Measurements from ENCODE around the gene PCSK9.

The PCSK9 gene

DNA sequence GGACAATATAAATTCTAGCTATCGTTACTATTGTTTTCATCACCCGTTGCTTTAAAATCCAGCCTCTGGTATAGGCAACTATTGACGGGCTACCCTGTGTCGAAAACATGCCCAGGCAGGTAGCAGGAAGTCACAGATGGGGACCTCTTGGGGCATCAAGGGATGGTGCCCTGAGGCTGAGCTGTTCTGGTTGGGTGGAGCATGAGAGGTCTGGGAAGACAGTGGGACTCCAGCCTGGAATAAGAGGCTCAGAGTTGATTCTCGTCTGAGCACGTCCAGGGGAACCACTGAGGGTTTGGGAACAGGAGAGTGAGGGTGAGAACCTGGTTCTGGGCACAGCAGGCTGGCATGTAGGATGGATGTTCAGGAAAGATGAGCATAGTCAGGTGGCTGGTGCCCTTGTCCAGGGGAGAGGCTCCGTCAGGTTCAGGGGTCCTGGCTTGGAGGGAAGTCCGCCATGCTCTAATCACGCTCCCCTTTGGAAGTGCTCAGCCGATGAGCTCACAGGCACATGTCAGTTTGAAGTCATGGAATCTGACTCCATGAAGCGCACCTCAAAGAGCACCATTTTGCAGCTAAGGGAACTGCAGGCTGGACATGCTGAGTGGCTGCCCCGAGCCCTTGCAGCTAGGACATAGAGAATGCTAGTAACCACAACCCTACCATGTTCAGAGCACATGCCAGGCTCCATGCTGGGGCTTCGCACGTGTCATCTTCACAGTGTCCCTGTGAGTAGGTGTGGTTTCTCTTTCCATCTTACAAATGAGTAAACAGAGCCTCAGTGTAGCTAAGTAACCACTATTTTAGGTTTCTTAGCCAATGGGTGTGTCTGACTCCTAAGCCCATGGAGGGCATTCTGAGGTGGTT is 21.0 kb downstream of the PCSK9 start:
- DNase-seq (ENCODE audit: low read depth): no peak

DNA sequence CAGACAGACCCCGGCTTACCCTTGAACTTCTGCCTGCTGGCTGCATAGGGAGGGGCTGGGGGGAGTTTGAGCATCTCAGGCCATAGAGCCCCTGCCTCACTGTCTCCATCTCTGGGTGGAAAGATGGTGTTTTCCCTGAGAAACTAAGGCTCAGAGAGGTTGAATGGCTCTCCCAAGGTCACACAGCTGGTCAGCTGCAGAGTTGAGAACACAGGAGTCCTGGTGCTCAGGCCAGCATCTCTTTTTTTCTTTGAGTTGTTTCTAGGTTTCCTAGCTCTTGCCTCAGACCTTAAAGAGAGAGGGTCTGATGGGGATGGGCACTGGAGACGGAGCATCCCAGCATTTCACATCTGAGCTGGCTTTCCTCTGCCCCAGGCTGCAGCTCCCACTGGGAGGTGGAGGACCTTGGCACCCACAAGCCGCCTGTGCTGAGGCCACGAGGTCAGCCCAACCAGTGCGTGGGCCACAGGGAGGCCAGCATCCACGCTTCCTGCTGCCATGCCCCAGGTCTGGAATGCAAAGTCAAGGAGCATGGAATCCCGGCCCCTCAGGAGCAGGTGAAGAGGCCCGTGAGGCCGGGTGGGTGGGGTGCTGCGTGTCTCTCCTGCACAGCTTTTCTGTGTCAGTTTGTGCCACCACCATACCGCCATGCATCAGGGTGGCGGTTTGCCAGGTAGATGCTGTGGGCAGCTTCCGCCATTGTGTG is 21.8 kb downstream of the PCSK9 start:
- DNase-seq (ENCODE audit: low read depth): no peak

GRCh38 chr1:55061706-55062321 is 22.5 kb downstream of the PCSK9 start:
- no peak for DNase-seq (ENCODE audit: low read depth)

DNA sequence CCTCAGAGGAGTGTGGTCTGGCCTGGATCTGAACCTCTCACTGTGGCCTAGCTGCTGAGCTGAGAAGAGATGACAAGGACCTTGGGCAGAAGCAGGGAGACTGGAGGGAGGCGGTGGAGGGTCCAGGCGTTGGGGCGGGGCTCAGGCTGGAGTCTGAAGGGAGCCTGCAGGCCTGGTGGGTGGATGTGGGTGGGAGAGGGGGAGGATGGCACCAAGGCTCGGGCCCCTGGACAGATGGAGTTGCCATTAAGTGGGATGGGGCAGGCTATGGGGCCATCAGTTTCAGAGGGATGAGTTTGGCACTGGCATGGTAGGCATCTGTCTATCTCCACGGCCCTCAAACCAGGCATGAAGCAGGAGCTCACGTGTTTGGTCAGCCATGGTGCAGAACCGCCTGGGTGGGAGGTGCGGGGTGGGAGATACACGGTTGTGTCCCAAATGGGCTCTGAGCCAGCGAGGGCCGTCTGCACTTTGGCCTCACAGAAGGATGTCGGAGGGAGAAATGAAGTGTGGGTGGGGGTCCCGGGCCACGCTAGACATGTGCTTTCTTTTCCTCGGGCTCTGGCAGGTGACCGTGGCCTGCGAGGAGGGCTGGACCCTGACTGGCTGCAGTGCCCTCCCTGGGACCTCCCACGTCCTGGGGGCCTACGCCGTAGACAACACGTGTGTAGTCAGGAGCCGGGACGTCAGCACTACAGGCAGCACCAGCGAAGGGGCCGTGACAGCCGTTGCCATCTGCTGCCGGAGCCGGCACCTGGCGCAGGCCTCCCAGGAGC is 23.6 kb downstream of the PCSK9 start:
- DNase-seq (ENCODE audit: low read depth): no peak

GRCh38 chr1:55063577-55063942 is 24.2 kb downstream of the PCSK9 start:
- DNase-seq (ENCODE audit: low read depth): no peak

DNA sequence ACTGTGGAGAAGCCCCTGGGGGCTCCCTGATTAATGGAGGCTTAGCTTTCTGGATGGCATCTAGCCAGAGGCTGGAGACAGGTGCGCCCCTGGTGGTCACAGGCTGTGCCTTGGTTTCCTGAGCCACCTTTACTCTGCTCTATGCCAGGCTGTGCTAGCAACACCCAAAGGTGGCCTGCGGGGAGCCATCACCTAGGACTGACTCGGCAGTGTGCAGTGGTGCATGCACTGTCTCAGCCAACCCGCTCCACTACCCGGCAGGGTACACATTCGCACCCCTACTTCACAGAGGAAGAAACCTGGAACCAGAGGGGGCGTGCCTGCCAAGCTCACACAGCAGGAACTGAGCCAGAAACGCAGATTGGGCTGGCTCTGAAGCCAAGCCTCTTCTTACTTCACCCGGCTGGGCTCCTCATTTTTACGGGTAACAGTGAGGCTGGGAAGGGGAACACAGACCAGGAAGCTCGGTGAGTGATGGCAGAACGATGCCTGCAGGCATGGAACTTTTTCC is 24.8 kb downstream of the PCSK9 start:
- DNase-seq (ENCODE audit: low read depth): no peak

DNA sequence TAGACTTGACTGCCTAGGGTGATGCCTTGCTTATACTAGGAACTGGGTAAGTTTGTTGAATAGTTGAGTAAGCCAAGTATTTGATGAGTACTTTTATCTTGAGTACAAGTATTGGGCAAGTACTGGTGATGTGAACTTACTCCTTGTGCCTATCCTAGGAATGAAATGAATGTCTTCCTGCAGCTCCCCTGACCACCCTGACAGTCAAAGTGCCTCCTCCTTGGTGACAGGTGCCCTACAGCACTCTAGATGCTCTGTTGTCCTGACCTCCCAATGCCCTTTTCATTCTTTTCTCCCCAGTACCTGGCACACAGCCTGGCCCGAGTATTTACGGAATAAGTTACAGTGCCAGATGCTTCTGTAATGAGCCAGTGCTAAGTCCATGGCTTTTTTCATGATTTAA is 25.5 kb downstream of the PCSK9 start:
- no peak for DNase-seq (ENCODE audit: low read depth)

DNA sequence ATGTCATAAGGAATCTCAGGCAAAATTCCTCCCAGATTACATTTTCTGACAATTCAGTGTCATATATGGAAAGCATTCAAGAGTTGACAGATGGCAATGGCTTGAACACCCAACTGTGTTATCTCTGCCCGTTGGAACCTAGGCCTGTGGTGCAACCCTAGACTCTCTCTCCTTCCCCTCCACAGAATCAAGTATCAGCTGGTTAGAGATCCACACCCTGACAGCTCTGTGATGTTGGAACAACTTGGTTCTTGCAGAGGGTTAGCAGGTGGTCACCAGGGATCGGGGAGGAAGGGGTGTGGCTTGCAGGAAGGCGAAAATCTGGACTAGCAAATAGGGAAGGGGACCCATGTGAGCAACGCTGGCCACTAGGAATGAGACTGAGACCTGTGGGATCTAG is 26.3 kb downstream of the PCSK9 start:
- DNase-seq (ENCODE audit: low read depth): no peak

DNA sequence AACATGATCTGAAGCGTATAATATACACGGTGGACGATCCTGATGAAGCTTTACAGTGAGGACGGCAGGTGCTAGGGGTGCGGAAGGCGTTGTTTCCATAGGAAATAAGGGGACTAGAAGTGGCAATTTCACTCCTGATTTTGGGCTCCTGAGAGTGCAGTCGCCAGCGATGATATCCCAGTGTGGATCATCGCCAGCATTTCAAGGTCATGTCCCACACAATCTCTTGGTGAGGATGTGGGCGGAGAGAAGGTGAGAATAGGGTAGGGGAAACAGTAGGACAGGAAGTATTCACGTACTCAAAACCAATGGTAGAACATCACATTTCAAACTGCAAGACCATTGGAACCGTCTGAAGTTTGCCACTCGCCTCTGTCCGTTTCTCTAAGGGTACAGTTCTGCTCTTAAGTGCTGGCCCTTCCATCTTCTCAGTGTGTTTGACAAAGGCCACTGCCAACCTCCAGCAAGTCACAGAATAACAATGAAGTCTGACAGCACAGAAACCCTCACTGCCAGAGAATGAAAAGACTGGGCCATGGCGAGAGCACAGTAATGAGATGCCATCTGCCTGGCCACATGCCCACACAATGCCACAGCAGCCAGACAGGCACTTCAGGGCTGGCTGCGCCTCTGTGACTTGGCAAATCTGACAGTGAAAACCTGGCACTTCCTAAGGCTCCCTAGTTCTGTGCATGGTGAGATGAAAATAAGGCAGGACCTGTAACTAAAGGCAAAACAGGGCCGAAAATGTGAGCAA is 27.9 kb downstream of the PCSK9 start:
- no peak for DNase-seq (ENCODE audit: low read depth)

GRCh38 chr1:55067914-55068313 is 28.6 kb downstream of the PCSK9 start:
- DNase-seq (ENCODE audit: low read depth): no peak

- no peak for DNase-seq (ENCODE audit: low read depth)
Observed at GRCh38 chr1:55068638-55069037, 29.3 kb downstream of the PCSK9 start.

DNA sequence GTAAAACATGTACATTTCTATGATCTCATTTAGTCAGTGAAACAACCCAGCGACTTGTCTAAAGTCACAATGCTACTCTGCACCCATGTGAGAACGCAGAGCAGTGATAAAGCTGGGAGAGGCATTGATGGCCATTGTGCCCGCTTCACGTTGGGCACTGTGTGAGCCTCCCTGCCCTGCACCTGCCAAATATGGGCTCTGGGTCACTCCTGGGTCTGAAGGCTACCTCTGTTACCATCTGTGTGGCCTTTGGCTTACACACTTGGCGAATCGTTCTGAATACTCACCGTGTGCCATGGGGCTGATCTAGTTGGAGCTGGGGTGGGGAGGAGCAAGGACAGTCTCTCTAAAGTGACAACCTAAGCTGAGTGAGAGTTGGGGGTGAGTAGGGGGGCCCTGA is 29.9 kb downstream of the PCSK9 start:
- no peak for DNase-seq (ENCODE audit: low read depth)

DNA sequence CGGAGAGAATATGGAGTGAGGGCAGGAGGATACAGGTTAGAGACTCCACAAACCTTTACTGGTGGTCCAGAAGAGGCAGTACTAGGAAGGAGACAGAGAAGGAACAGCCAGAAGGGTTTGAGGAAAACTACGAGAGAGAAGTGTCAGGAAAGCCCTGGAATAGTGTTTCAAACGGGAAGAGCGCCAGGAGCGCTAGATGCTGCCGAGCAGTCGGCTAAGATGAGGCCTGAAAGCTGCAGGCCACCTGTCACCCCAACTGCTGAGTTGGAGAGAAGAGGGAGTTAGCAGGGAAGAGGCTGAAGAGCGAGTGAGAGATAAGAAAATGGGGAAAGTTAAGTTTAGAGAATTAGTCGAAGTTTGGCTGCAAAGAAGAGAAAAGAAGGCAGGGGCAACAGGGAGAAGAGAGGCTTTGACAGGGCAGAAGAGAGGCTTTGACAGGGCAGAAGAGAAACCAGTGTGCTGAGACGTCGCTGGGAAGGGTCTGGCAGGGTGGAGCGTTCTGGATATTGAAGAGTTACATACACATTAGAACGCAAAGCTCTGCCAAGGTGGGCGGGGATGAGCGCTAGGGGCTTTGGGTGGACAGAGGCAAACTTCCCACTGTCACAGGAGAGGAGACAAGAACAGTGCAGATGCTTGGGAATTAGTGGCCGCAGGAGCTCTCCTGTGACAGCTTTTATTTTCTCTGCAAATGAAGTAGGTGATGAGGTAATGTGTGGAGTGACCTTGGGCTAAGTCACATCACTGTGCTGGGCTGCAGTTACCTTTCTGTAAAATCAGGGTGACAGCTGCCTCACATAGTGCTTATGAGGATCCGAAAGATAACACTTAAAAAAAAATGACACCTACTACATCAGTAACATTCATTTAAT is 31.2 kb downstream of the PCSK9 start:
- DNase-seq (ENCODE audit: low read depth): no peak

- DNase-seq (ENCODE audit: low read depth): no peak
Observed at GRCh38 chr1:55071477-55071876, 32.1 kb downstream of the PCSK9 start.

GRCh38 chr1:55073187-55073916 is 34.0 kb downstream of the PCSK9 start:
- DNase-seq (ENCODE audit: low read depth): no peak

GRCh38 chr1:55074455-55074854 is 35.1 kb downstream of the PCSK9 start:
- DNase-seq (ENCODE audit: low read depth): no peak

GRCh38 chr1:55076356-55076755 is 37.0 kb downstream of the PCSK9 start:
- no peak for DNase-seq (ENCODE audit: low read depth)

DNA sequence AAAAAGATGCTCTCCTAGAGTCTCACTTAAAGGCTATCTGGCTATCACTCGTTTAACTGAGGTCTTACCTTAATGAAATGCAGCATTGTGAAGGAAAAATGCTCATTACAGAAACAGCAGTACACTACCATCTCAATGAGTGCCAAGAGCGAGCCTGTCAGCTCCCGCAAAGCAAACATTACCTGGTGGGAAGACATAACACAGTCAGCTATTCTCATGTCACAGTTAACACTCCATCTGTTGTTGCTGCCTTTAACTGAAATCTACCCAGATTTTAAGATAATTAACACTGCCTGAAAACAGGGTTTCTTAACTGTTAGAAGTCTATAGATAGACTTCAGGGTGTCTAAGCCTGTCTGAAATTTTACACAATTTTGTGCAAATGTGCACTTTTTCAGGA is 39.1 kb downstream of the PCSK9 start:
- no peak for DNase-seq (ENCODE audit: low read depth)

DNA sequence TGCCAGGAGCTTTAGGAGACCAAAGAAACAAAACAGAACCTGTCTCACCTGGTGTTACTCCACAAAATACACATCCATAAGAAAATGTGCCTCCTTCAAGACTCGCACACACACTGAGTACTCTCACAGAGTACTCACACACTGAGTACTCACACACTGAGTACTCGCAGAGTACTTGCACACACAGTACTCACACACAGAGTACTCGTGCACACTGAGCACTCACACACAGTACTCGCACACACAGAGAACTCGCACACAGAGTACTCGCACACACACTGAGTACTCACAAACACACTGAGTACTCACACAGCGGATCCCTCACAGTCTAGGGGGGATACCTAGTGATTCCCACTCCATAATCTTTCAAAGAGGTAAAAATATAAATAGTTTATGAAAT is 40.3 kb downstream of the PCSK9 start:
- no peak for DNase-seq (ENCODE audit: low read depth)

Measured in stimulated activated CD8-positive, alpha-beta memory T cell treated with anti-CD3 and anti-CD28 coated beads, Interleukin-12 subunit alpha, Interleukin-12 subunit beta, amount 100 ng/mL, for 4 hours (primary cell).